Thyroid gland (tissue), 4 donors: ENCODE data around the gene POLR3H.

ENCODE experiments used
- CTCF ChIP-seq, 6 experiments: fragments of 200-600 bp in 3 of 6; fragments of 450-650 bp in 3 of 6; sonication (generic) in 3 of 6; IDR thresholded peaks; one replicate each; pipeline ENCODE4 v1.5.1; 2016 to 2019; ENCODE audit warnings: antibody characterized with exemption in 6 of 6, mild to moderate bottlenecking in 2 of 6, inconsistent platforms in 1 of 6, moderate library complexity in 1 of 6
- POLR2A ChIP-seq, 2 donors: fragments of 450-650 bp; IDR thresholded peaks; one replicate each; pipeline ENCODE4 v1.6.1; 2017; ENCODE audit warnings: antibody characterized with exemption in 2 of 2, mild to moderate bottlenecking in 2 of 2, moderate library complexity in 1 of 2

- TF ChIP-seq POLR2A (IDR thresholded peaks at IDR 0.05) (peak in 1 of 2 donors; percentile 58), CTCF (IDR thresholded peaks at IDR 0.05) (peak in 5 of 6 experiments; percentile 28 to 67 (median 48))
Observed at GRCh38 chr22:41543854-41544670, at the start of gene POLR3H.
